Muscle layer of colon (tissue), 2 donors: ENCODE results near the gene ZDHHC9.

Source experiments
- H3K27ac ChIP-seq: one replicate; pipeline ENCODE4 v1.7.0; 2013; ENCODE audit warnings: low read depth, mild to moderate bottlenecking, low read length, moderate library complexity
- H3K27me3 ChIP-seq, 2 donors: one replicate each; pipeline ENCODE4 v1.7.0; 2013; ENCODE audit warnings: low read length in 2 of 2, mild to moderate bottlenecking in 2 of 2; ENCODE audit not compliant: insufficient read depth in 2 of 2, control insufficient read depth in 1 of 2
- H3K36me3 ChIP-seq: one replicate; pipeline ENCODE4 v1.7.0; 2013; ENCODE audit warnings: mild to moderate bottlenecking, low read length; ENCODE audit not compliant: insufficient read depth
- H3K4me1 ChIP-seq: one replicate; pipeline ENCODE4 v1.7.0; 2013; ENCODE audit warnings: mild to moderate bottlenecking, low read length; ENCODE audit not compliant: insufficient read depth
- H3K4me3 ChIP-seq, 2 donors: one replicate each; pipeline ENCODE4 v1.7.0; 2013; ENCODE audit warnings: low read length in 2 of 2, low read depth in 1 of 2, mild to moderate bottlenecking in 1 of 2, moderate library complexity in 1 of 2
- H3K9ac ChIP-seq: one replicate; pipeline ENCODE4 v1.7.0; 2013; ENCODE audit warnings: low read length
- H3K9me3 ChIP-seq: one replicate; pipeline ENCODE4 v1.7.0; 2013; ENCODE audit warnings: mild to moderate bottlenecking, low read length
- donor health status: abdominal sarcoma.
- donor health status: Adenocarcinoma of cecum.

Gene ZDHHC9

DNA sequence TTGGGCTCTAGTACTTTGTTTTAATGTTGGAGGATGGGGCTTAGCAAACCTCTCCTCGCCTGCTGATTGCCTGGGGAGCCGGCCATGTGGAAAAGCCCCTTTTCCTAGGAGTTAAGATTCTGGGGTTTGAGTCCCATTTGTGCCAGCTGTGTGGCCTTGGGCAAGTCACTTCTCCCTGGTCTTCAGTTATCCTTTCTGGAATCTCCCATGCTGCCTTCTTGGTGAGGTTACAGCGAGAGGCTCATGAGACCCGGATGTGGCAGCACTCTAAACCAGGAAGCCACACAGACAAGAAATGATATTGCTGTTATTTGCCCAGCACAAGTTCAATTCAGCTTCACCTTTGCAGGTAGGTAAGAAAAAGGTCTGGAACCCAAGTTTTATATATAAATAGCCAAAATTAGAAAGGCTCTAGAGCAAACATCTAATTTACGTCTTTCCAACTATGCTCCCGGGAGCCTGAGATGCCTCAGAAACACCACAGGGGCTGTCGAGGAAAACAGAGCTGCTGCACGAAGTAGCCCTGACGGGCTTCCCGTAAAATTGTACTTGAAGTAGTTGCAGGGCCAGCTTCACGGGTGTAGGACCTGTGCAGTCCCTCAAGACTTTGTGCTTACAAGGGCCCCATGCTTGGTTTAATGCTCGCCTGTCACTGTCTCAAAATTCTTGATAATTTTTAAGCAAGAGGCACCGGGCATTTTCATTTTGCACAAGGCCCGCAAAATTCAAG lies 72.3 kb downstream of the ZDHHC9 start:
- Histone ChIP-seq H3K4me3 (no peak overlapping the region), H3K9me3 (no peaks in the 10 kb centered on the region), H3K9ac (no peak overlapping the region), H3K27me3 (no peaks in the 10 kb centered on the region), H3K27ac (no peak overlapping the region), H3K36me3 (no peaks in the 10 kb centered on the region), H3K4me1 (no peaks in the 10 kb centered on the region)

GRCh38 chrX:129769467-129770154 lies 74.1 kb downstream of the ZDHHC9 start:
- Histone ChIP-seq H3K9ac (no peak overlapping the region), H3K27me3 (no peaks in the 10 kb centered on the region), H3K9me3 (no peaks in the 10 kb centered on the region), H3K4me3 (no peak overlapping the region), H3K36me3 (no peaks in the 10 kb centered on the region), H3K4me1 (no peaks in the 10 kb centered on the region), H3K27ac (no peak overlapping the region)

- Histone ChIP-seq H3K9ac (no peak overlapping the region), H3K36me3 (no peaks in the 10 kb centered on the region)
Observed at GRCh38 chrX:129768586-129769466, 74.9 kb downstream of the ZDHHC9 start.

GRCh38 chrX:129768186-129768585 lies 75.5 kb downstream of the ZDHHC9 start:
- H3K4me1 ChIP-seq, result no peaks in the 10 kb centered on the region
- H3K4me3 ChIP-seq, result no peak overlapping the region
- H3K9me3 ChIP-seq, result no peaks in the 10 kb centered on the region
- no peaks in the 10 kb centered on the region for H3K36me3 ChIP-seq
- H3K27ac ChIP-seq, result no peak overlapping the region
- no peak overlapping the region for H3K9ac ChIP-seq
- no peaks in the 10 kb centered on the region for H3K27me3 ChIP-seq

More at GRCh38 chrX:129768586-129769466, 74.9 kb downstream of the ZDHHC9 start:
- Histone ChIP-seq H3K9me3 (no peaks in the 10 kb centered on the region), H3K4me1 (no peaks in the 10 kb centered on the region), H3K27ac (no peak overlapping the region), H3K27me3 (no peaks in the 10 kb centered on the region), H3K4me3 (no peak overlapping the region)

GRCh38 chrX:129763666-129764065 lies 80.0 kb downstream of the ZDHHC9 start:
- Histone ChIP-seq H3K4me1 (no peaks in the 10 kb centered on the region), H3K9me3 (no peaks in the 10 kb centered on the region), H3K9ac (no peak overlapping the region), H3K27me3 (no peaks in the 10 kb centered on the region), H3K27ac (no peak overlapping the region), H3K4me3 (no peak overlapping the region), H3K36me3 (no peaks in the 10 kb centered on the region)

DNA sequence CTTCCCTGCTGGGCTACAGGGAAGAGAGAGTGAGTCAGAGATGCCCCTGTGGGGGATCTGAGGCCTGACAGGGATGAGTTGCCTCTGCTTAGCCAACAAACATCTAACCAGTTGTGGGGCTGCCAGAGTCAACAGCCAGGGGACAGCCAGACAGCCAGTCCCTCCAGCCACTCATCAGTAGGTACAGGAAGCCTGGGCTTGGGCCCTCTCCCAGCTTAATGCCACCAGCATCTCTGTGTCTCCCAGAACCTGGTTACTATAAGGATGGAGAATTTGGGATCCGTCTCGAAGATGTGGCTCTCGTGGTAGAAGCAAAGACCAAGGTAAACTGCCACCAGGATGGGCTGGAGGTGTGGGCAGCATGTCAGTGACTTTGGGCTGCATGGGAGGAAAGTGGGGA lies 81.2 kb downstream of the ZDHHC9 start:
- H3K9ac ChIP-seq, result no peak overlapping the region
- H3K4me1 ChIP-seq, result no peaks in the 10 kb centered on the region
- H3K27ac ChIP-seq, result no peak overlapping the region
- no peak overlapping the region for H3K4me3 ChIP-seq
- no peaks in the 10 kb centered on the region for H3K27me3 ChIP-seq
- no peaks in the 10 kb centered on the region for H3K9me3 ChIP-seq
- H3K36me3 ChIP-seq, result no peaks in the 10 kb centered on the region

- Histone ChIP-seq H3K4me1 (no peaks in the 10 kb centered on the region), H3K27me3 (no peaks in the 10 kb centered on the region), H3K9me3 (no peaks in the 10 kb centered on the region), H3K27ac (no peak overlapping the region), H3K36me3 (no peaks in the 10 kb centered on the region), H3K9ac (no peak overlapping the region), H3K4me3 (no peak overlapping the region)
Observed at GRCh38 chrX:129761596-129761995, 82.1 kb downstream of the ZDHHC9 start.

DNA sequence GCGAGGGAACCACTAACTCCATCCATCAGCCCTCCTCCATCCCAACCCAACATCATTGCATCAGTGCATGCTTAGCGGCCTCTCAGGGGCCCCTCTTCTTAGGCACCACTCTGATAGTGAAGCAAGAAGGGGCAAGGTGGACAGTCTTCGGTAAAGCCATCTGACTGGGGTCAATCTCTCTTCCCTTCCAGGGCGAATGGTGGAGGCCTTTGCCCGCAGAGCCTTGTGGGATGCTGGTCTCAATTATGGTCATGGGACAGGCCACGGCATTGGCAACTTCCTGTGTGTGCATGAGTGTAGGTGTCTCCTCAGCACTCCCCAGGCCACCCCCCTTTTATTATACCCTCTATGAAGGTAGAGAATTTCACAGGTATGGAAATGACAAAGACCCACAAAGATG lies 82.7 kb downstream of the ZDHHC9 start:
- H3K4me1 ChIP-seq, result no peaks in the 10 kb centered on the region
- no peak overlapping the region for H3K4me3 ChIP-seq
- peaks cover 0 to 4% of the 10 kb centered on the region in 2 donors for H3K27me3 ChIP-seq
- no peaks in the 10 kb centered on the region for H3K9me3 ChIP-seq
- no peak overlapping the region for H3K27ac ChIP-seq
- H3K36me3 ChIP-seq, result no peaks in the 10 kb centered on the region
- H3K9ac ChIP-seq, result no peak overlapping the region

DNA sequence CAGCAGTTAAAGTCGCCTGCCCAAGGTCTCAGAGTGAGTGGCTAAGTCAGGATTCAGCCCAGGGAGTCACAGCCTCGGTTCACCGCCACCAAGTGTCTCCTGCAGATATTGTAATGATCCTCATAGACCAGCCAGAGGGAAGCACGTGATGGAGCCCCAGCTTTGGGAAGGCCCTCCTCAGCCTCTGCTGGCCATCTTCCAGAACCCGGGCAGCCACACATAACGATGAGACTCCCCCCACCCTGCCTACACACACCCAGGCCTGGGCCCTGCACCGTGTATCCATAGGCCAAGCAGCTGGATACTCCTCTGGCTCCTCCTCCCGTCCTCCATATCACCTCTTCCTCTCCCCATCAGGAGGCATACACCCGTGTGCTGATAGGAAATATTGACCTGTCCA lies 83.5 kb downstream of the ZDHHC9 start:
- Histone ChIP-seq H3K9me3 (no peaks in the 10 kb centered on the region), H3K36me3 (no peaks in the 10 kb centered on the region), H3K4me1 (no peaks in the 10 kb centered on the region), H3K4me3 (no peak overlapping the region), H3K27ac (no peak overlapping the region), H3K9ac (no peak overlapping the region), H3K27me3 (peaks cover 0 to 9% of the 10 kb centered on the region in 2 donors)

DNA sequence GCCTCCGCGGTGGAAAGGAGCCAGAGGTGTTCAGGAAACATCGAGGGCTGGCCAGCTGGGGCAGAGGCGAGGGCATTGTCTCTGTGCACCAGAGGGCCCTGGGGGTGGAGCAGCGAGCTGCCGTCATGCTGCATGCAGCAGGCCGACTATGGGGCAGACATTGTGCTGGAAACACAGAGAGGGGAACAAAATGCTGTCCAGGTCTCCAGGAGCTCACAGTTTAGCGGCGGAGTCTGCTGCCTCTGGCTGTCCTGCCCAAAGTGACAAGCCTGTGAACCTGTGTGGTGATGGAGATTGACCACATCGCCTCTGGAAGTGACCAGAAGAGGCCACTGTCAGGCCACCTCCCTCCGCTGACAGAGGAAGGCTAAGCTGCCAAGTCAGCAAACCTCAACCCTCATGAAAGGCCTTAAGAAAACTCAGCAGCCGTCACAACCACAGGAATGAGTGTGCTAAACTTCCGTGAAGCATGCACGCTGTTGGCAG lies 84.1 kb downstream of the ZDHHC9 start:
- Histone ChIP-seq H3K9ac (no peak overlapping the region), H3K27me3 (peaks cover 0 to 9% of the 10 kb centered on the region in 2 donors), H3K36me3 (no peaks in the 10 kb centered on the region), H3K4me1 (no peaks in the 10 kb centered on the region), H3K9me3 (no peaks in the 10 kb centered on the region), H3K27ac (no peak overlapping the region), H3K4me3 (no peak overlapping the region)
